ENCODE measurements around the gene CRTAC1.

GRCh38 chr10:97914837-97915211 is 115.6 kb downstream of the CRTAC1 start:
- TF ChIP-seq CTCF (IDR thresholded peaks at IDR 0.05): peak; percentile 82 to 94 (median 88)
- TF ChIP-seq POLR2A (IDR thresholded peaks at IDR 0.05): no peak

Measured in heart left ventricle (tissue), 13 donors.